Measurements from ENCODE around the gene ITIH5.

DNA sequence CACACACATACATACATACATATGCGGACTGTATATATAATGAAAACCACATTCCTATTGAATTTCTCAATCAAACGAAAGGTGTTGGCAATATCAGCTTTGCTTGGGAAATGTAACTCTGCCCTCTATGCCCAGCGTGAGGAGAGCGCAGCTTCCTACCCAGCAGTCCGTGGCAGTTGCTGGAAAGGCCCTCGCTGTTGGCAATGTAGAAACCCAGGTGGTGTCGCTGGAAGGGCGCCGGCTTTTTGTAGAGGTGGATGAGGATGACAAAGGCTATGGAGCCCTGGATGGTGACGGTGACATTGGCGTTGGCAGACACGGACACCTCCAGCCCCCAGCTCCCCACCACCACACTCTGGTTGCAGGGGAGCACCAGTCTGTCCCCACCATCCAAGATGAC, 100.9 kb downstream of the ITIH5 start:
- TF ChIP-seq, protein P1, sequence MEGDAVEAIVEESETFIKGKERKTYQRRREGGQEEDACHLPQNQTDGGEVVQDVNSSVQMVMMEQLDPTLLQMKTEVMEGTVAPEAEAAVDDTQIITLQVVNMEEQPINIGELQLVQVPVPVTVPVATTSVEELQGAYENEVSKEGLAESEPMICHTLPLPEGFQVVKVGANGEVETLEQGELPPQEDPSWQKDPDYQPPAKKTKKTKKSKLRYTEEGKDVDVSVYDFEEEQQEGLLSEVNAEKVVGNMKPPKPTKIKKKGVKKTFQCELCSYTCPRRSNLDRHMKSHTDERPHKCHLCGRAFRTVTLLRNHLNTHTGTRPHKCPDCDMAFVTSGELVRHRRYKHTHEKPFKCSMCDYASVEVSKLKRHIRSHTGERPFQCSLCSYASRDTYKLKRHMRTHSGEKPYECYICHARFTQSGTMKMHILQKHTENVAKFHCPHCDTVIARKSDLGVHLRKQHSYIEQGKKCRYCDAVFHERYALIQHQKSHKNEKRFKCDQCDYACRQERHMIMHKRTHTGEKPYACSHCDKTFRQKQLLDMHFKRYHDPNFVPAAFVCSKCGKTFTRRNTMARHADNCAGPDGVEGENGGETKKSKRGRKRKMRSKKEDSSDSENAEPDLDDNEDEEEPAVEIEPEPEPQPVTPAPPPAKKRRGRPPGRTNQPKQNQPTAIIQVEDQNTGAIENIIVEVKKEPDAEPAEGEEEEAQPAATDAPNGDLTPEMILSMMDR (conservative IDR thresholded peaks at IDR 0.05; ENCODE audit: low read length) = no peak
- TF ChIP-seq EZH2phosphoT487 (IDR thresholded peaks at IDR 0.05; ENCODE audit: borderline replicate concordance) = no peak
